B cell (primary cell): Measurements from ENCODE around the gene EPS8L3. TPM values are rescaled to one million over a fixed set of nuclear protein-coding genes. Genes with fewer than 3 reads are reported as not detected.
"Not testable (repeated sequence)": the region's sequence is repeated elsewhere in the genome, so short reads cannot be mapped to it uniquely, and the experiment has no call there.

Experiments used
- ATAC-seq: fragments of 200-7000 bp; cut with Tn5 transposase; one replicate; pipeline ENCODE4 v1.10.0; 2021; ENCODE audit warnings: low read depth, mild to moderate bottlenecking, moderate number of reproducible peaks, moderate library complexity
- CTCF ChIA-PET: fragments of 350-600 bp; sonication (Branson Sonifier 250); formaldehyde crosslinking; loops from one replicate; lab custom pipeline; 2021; ENCODE audit warnings: antibody characterized with exemption, inconsistent platforms; lab: Charles Lee
- POLR2A ChIA-PET: fragments of 350-600 bp; sonication (Branson Sonifier 250); formaldehyde crosslinking; loops from one replicate; lab custom pipeline; 2021; ENCODE audit warnings: antibody characterized with exemption; lab: Charles Lee
- DNase-seq: peaks from one replicate; pipeline ENCODE4 v3.0.0; 2013
- H2AFZ ChIP-seq: 2 replicates; pipeline ENCODE4 v1.6.1; 2012; ENCODE audit warnings: mild to moderate bottlenecking, low read depth, low read length; ENCODE audit not compliant: insufficient read depth, poor library complexity, severe bottlenecking
- H3K27ac ChIP-seq, 2 donors: 1 replicate in 1 of 2; 2 replicates in 1 of 2; pipeline ENCODE4 v1.5.1; 2012 to 2013; ENCODE audit warnings: low read length in 2 of 2, mild to moderate bottlenecking in 2 of 2, moderate library complexity in 1 of 2
- H3K27me3 ChIP-seq, 4 experiments: fragments of 200-600 bp in 1 of 4; sonication (generic) in 1 of 4; replicated peaks in 1 of 4; 1 replicate in 2 of 4; 2 replicates in 2 of 4; pipeline versions ENCODE4 v1.6.1 to v1.7.0; 2013 to 2016; ENCODE audit warnings: low read length in 3 of 4, mild to moderate bottlenecking in 2 of 4, mixed read lengths in 1 of 4, moderate library complexity in 1 of 4; ENCODE audit not compliant: insufficient read depth in 4 of 4, control insufficient read depth in 3 of 4; ENCODE audit errors: control extremely low read depth in 1 of 4
- H3K36me3 ChIP-seq, 2 experiments: replicated peaks in 1 of 2; 1 replicate in 1 of 2; 2 replicates in 1 of 2; pipeline versions ENCODE4 v1.6.1 to v1.7.1; 2013; ENCODE audit warnings: low read length in 1 of 2; ENCODE audit not compliant: insufficient read depth in 2 of 2, control insufficient read depth in 1 of 2; ENCODE audit errors: control extremely low read depth in 1 of 2, extremely low read depth in 1 of 2
- H3K4me1 ChIP-seq, 2 donors: fragments of 200-600 bp in 1 of 2; sonication (generic) in 1 of 2; 1 replicate in 1 of 2; 2 replicates in 1 of 2; pipeline versions ENCODE4 v1.5.1 to v1.6.1; 2013 to 2017; ENCODE audit warnings: low read length in 2 of 2; ENCODE audit not compliant: control insufficient read depth in 2 of 2, insufficient read depth in 2 of 2
- H3K4me2 ChIP-seq: replicated peaks from 2 replicates; pipeline ENCODE3; 2012; ENCODE audit warnings: mild to moderate bottlenecking, low read depth, low read length; ENCODE audit not compliant: poor library complexity, severe bottlenecking
- H3K4me3 ChIP-seq, 5 experiments: fragments of 200-600 bp in 1 of 5; sonication (generic) in 1 of 5; 1 replicate in 3 of 5; 2 replicates in 2 of 5; pipeline versions ENCODE4 v1.5.1 to v1.7.0; 2011 to 2016; ENCODE audit warnings: low read length in 4 of 5, mild to moderate bottlenecking in 4 of 5, low read depth in 2 of 5, control low read depth in 1 of 5, moderate library complexity in 1 of 5; ENCODE audit not compliant: insufficient read depth in 1 of 5; ENCODE audit errors: control extremely low read depth in 1 of 5, extremely low read depth in 1 of 5
- H3K79me2 ChIP-seq: fragments of 200-600 bp; sonication (generic); one replicate; pipeline ENCODE4 v1.6.0; 2016; ENCODE audit warnings: low read length; ENCODE audit not compliant: control insufficient read depth, insufficient read depth
- H3K9ac ChIP-seq: fragments of 200-600 bp; sonication (generic); 2 replicates; pipeline ENCODE4 v1.6.1; 2017; ENCODE audit warnings: mild to moderate bottlenecking, low read length, moderate library complexity
- H3K9me3 ChIP-seq, 3 donors: one replicate each; pipeline versions ENCODE4 v1.6.1 to v1.7.1; 2013; ENCODE audit warnings: low read length in 2 of 3; ENCODE audit not compliant: control insufficient read depth in 2 of 3, insufficient read depth in 1 of 3; ENCODE audit errors: control extremely low read depth in 1 of 3
- H4K20me1 ChIP-seq: 2 replicates; pipeline ENCODE4 v1.6.0; 2012; ENCODE audit warnings: mild to moderate bottlenecking, low read length; ENCODE audit not compliant: insufficient read depth, control insufficient read depth, poor library complexity, severe bottlenecking
- H3K27ac Mint-ChIP-seq: one replicate; pipeline ENCODE4 v1.8.0; 2021; ENCODE audit warnings: mixed read lengths
- H3K27me3 Mint-ChIP-seq: one replicate; pipeline ENCODE4 v1.8.0; 2021; ENCODE audit warnings: mixed read lengths
- H3K4me1 Mint-ChIP-seq: one replicate; pipeline ENCODE4 v1.8.0; 2021; ENCODE audit warnings: mixed read lengths
- H3K4me3 Mint-ChIP-seq: one replicate; pipeline ENCODE4 v1.8.0; 2021; ENCODE audit warnings: mixed read lengths
- H3K9me3 Mint-ChIP-seq: one replicate; pipeline ENCODE4 v1.8.0; 2022; ENCODE audit warnings: mixed read lengths; ENCODE audit not compliant: insufficient read depth
- CTCF ChIP-seq: fragments of 200-600 bp; IDR thresholded peaks from one replicate; pipeline ENCODE4 v1.8.0; 2022; ENCODE audit warnings: antibody characterized with exemption, mild to moderate bottlenecking
- EZH2 ChIP-seq: IDR thresholded peaks from 2 replicates; pipeline ENCODE4 v1.6.1; 2012; ENCODE audit warnings: borderline replicate concordance, low read depth, mild to moderate bottlenecking, moderate library complexity, low read length; ENCODE audit not compliant: insufficient read depth, poor library complexity, severe bottlenecking
- WGBS: methylation state at CpG from one replicate; pipeline ENCODE4 v1.1.5; 2013; ENCODE audit warnings: missing lambda C conversion rate; ENCODE audit not compliant: insufficient coverage; 5-methylcytosine and 5-hydroxymethylcytosine counted together
- intact Hi-C: fragments of 100-400 bp; cut with micrococcal nuclease; formaldehyde crosslinking; loops from one replicate; pipeline ENCODE4 v1.10.0; 2022
- polyA plus RNA-seq: library from polyadenylated mRNA; depleted of rRNA; stranded (reverse); fragments of >200 nt; gene quantifications from 2 replicates; pipeline ENCODE4 v1.2.3, GENCODE V29; 2012
- total RNA-seq, 2 donors: library from RNA; stranded (reverse); fragments of 120-200 nt in 1 of 2; gene quantifications; 1 replicate in 1 of 2; 2 replicates in 1 of 2; pipeline versions ENCODE4 v1.2.3 to v1.2.4, GENCODE V29; 2013 to 2022

The EPS8L3 gene
- total and polyA plus RNA-seq, 2 donors (not counting 1 experiment from before 2014, with no cell fraction given) = not detected

GRCh38 chr1:109704173-109704572 is 59.5 kb downstream of the EPS8L3 start:
- no peaks in the 10 kb centered on the region for H3K4me1 Mint-ChIP-seq
- Histone ChIP-seq H3K9ac (no peak overlapping the region), H3K4me1 (no peaks in the 10 kb centered on the region), H3K9me3 (peaks cover 0 to 10% (median 6%) of the 10 kb centered on the region in 3 donors), H3K4me3 (no peak overlapping the region), H3K27me3 (no peaks in the 10 kb centered on the region), H3K4me2 (no peak overlapping the region), H3K27ac (no peak overlapping the region), H3K79me2 (no peaks in the 10 kb centered on the region), H2AFZ (no peak overlapping the region), H3K36me3 (no peaks in the 10 kb centered on the region), H4K20me1 (no peaks in the 10 kb centered on the region)
- TF ChIP-seq EZH2 = no peak
- no peak for TF ChIP-seq CTCF
- peaks cover 2% of the 10 kb centered on the region for H3K9me3 Mint-ChIP-seq
- CTCF ChIA-PET = interaction anchor here (1.1 kb wide), 1 partner anchor 158 kb away, joined by 3 read pairs; no protein-coding TSS in a partner anchor
- peaks cover 4% of the 10 kb centered on the region for H3K27me3 Mint-ChIP-seq
- POLR2A ChIA-PET = no interaction called here
- DNase-seq (no peak), ATAC-seq (no peak)
- intact Hi-C loops = no loop called here
- WGBS = 81% methylated on average over 8 of the region's 8 CpGs
- no peak overlapping the region for H3K27ac Mint-ChIP-seq
- H3K4me3 Mint-ChIP-seq = no peak overlapping the region

GRCh38 chr1:109702940-109703339 is 60.8 kb downstream of the EPS8L3 start:
- H3K9me3 Mint-ChIP-seq, CTCF ChIA-PET, H3K27ac ChIP-seq, ATAC-seq, POLR2A ChIA-PET, H3K4me3 Mint-ChIP-seq, H3K36me3 ChIP-seq, H3K4me1 ChIP-seq, H3K9ac ChIP-seq, H3K27me3 ChIP-seq, H3K27ac Mint-ChIP-seq, H4K20me1 ChIP-seq, DNase-seq, H3K9me3 ChIP-seq, intact Hi-C loops, H3K27me3 Mint-ChIP-seq, H3K4me3 ChIP-seq, H3K4me2 ChIP-seq, H2AFZ ChIP-seq, H3K79me2 ChIP-seq, H3K4me1 Mint-ChIP-seq: not testable (repeated sequence)
- WGBS = 20% methylated on average over 1 of the region's 3 CpGs

Other genes starting within 250 kb of the EPS8L3 start
- gene GPR61, start 224.1 kb downstream of the EPS8L3 start, total RNA-seq = not detected in 2 replicates
- not detected in 2 replicates for gene GPR61, start 224.1 kb downstream of the EPS8L3 start, polyA plus RNA-seq
- 8.5 and 8.8 TPM in 2 replicates for gene GNAI3, start 215.3 kb downstream of the EPS8L3 start, total RNA-seq
- 1.6 and 3.4 TPM in 2 replicates for gene GNAI3, start 215.3 kb downstream of the EPS8L3 start, polyA plus RNA-seq
- gene GNAT2, start 144.3 kb downstream of the EPS8L3 start, total RNA-seq = not detected in 2 replicates
- not detected in 2 replicates for gene GNAT2, start 144.3 kb downstream of the EPS8L3 start, polyA plus RNA-seq
- 104 and 105 TPM in 2 replicates for gene AMPD2, start 144.1 kb downstream of the EPS8L3 start, total RNA-seq
- gene AMPD2, start 144.1 kb downstream of the EPS8L3 start, polyA plus RNA-seq = 121 and 147 TPM in 2 replicates
- 28.6 and 39.4 TPM in 2 replicates for gene GSTM4, start 107.8 kb downstream of the EPS8L3 start, total RNA-seq
- gene GSTM4, start 107.8 kb downstream of the EPS8L3 start, polyA plus RNA-seq = 30.6 and 56.5 TPM in 2 replicates
- 42.9 and 43.3 TPM in 2 replicates for gene GSTM2, start 95.9 kb downstream of the EPS8L3 start, total RNA-seq
- gene GSTM2, start 95.9 kb downstream of the EPS8L3 start, polyA plus RNA-seq = 73.0 and 94.4 TPM in 2 replicates
- 28.8 and 30.5 TPM in 2 replicates for gene GSTM1, start 76.1 kb downstream of the EPS8L3 start, total RNA-seq
- gene GSTM1, start 76.1 kb downstream of the EPS8L3 start, polyA plus RNA-seq = 10.7 and 40.0 TPM in 2 replicates
- 0.15 TPM in 1 of 2 replicates, not detected in the other for gene GSTM5, start 51.7 kb downstream of the EPS8L3 start, total RNA-seq
- 0.06 and 0.07 TPM in 2 replicates for gene GSTM5, start 51.7 kb downstream of the EPS8L3 start, polyA plus RNA-seq
- gene GSTM3, start 22.9 kb downstream of the EPS8L3 start, total RNA-seq = 1.6 and 2.8 TPM in 2 replicates
- gene GSTM3, start 22.9 kb downstream of the EPS8L3 start, polyA plus RNA-seq = 1.3 and 1.9 TPM in 2 replicates
- gene CSF1, start 146.9 kb upstream of the EPS8L3 start, total RNA-seq = 4.1 and 4.2 TPM in 2 replicates
- gene CSF1, start 146.9 kb upstream of the EPS8L3 start, polyA plus RNA-seq = 0.55 and 0.91 TPM in 2 replicates
- 51.4 and 58.7 TPM in 2 replicates for gene AHCYL1, start 220.8 kb upstream of the EPS8L3 start, total RNA-seq
- 21.5 and 24.3 TPM in 2 replicates for gene AHCYL1, start 220.8 kb upstream of the EPS8L3 start, polyA plus RNA-seq